Epithelial cell of proximal tubule (primary cell): ENCODE data around the gene PIEZO2. TPM values are rescaled to one million over a fixed set of nuclear protein-coding genes. Genes with fewer than 3 reads are reported as not detected.

Source experiments
- DNase-seq: peaks from one replicate; pipeline ENCODE4 v3.0.0-alpha.2; 2011; ENCODE audit warnings: low read depth
- H3K4me3 ChIP-seq: 2 replicates; pipeline ENCODE4 v1.5.1; 2011; ENCODE audit warnings: low read depth, mild to moderate bottlenecking, low read length
- CTCF ChIP-seq: conservative IDR thresholded peaks from 2 replicates; pipeline ENCODE4 v1.5.1; 2012; ENCODE audit warnings: low read depth, mild to moderate bottlenecking, low read length
- total RNA-seq: library from RNA; depleted of rRNA; stranded (reverse); fragments of >200 nt; gene quantifications from 2 replicates; pipeline ENCODE4 v1.2.3, GENCODE V29; 2015

Gene PIEZO2
- total RNA-seq, 1 donor from 2014 or later: 7.5 TPM

GRCh38 chr18:11096839-11097750 is 52.3 kb downstream of the PIEZO2 start:
- TF ChIP-seq CTCF: no peak
- H3K4me3 ChIP-seq: no peak overlapping the region
- DNase-seq: no peak

- no peak for TF ChIP-seq CTCF
- no peak for DNase-seq
- H3K4me3 ChIP-seq: no peak overlapping the region
Observed at GRCh38 chr18:11096411-11096810, 53.0 kb downstream of the PIEZO2 start.

GRCh38 chr18:11095674-11096293 is 53.6 kb downstream of the PIEZO2 start:
- no peak for TF ChIP-seq CTCF
- DNase-seq: no peak

GRCh38 chr18:11095211-11095610 is 54.2 kb downstream of the PIEZO2 start:
- no peak for DNase-seq
- TF ChIP-seq CTCF: no peak
- H3K4me3 ChIP-seq: no peak overlapping the region

More at GRCh38 chr18:11095674-11096293, 53.6 kb downstream of the PIEZO2 start:
- H3K4me3 ChIP-seq: no peak overlapping the region

- H3K4me3 ChIP-seq: no peak overlapping the region
- no peak for TF ChIP-seq CTCF
- DNase-seq: no peak
Observed at GRCh38 chr18:11091746-11092145, 57.6 kb downstream of the PIEZO2 start.

GRCh38 chr18:11089931-11090715 is 59.2 kb downstream of the PIEZO2 start:
- no peak overlapping the region for H3K4me3 ChIP-seq
- no peak for TF ChIP-seq CTCF

More at GRCh38 chr18:11089931-11090715, 59.2 kb downstream of the PIEZO2 start:
- no peak for DNase-seq
